ENCODE results near the gene EIF4G1.

Gene EIF4G1

DNA sequence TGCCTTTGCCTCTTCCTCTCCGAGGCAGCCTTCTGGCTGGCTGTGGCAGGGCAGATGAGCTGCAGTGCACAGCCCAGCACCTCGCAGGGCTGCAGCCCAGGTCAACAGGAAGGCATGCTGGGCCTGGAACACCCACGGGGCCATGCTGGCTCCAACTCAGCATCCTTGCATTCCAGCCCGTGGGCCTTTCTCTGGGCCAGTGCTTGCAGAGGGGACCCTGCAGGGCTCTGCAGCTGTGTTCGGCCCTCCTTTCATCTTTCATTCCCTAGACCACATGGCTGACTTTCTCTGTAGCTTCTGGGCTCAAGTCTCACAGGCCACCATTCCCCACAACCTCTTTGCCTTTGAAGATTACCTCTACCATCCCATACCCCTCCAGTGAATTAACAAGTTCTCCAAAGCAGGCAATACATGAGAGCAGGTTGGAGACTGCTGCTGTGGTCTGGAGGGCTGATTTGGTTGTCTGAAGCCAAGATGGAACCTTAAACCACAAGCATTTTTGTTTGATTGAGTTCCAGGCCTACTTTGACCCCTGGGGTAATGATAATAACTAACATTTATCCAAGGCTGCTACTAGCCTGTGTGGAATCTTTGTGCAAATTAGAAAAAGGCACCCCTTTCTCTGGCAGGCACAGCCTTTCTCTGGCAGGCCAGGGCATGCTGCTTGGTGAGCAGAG, 28.9 kb downstream of the EIF4G1 start:
- Histone ChIP-seq H3K36me3 (ENCODE audit: control insufficient read depth in 2 of 2, insufficient read depth in 2 of 2, low read length in 2 of 2) (peaks cover 28 to 36% of the 10 kb centered on the region in 2 donors), H3K27me3 (ENCODE audit: control insufficient read depth in 1 of 2, insufficient read depth in 2 of 2, low read length in 2 of 2) (no peaks in the 10 kb centered on the region), H3K9me3 (ENCODE audit: control insufficient read depth in 2 of 2, low read length in 2 of 2) (no peaks in the 10 kb centered on the region), H3K27ac (ENCODE audit: low read length) (no peak overlapping the region), H3K9ac (ENCODE audit: low read length in 2 of 2) (no peak overlapping the region), H3K4me3 (ENCODE audit: low read length in 2 of 2) (no peak overlapping the region), H3K4me1 (ENCODE audit: control insufficient read depth, insufficient read depth, low read length) (peaks cover 25% of the 10 kb centered on the region)

DNA sequence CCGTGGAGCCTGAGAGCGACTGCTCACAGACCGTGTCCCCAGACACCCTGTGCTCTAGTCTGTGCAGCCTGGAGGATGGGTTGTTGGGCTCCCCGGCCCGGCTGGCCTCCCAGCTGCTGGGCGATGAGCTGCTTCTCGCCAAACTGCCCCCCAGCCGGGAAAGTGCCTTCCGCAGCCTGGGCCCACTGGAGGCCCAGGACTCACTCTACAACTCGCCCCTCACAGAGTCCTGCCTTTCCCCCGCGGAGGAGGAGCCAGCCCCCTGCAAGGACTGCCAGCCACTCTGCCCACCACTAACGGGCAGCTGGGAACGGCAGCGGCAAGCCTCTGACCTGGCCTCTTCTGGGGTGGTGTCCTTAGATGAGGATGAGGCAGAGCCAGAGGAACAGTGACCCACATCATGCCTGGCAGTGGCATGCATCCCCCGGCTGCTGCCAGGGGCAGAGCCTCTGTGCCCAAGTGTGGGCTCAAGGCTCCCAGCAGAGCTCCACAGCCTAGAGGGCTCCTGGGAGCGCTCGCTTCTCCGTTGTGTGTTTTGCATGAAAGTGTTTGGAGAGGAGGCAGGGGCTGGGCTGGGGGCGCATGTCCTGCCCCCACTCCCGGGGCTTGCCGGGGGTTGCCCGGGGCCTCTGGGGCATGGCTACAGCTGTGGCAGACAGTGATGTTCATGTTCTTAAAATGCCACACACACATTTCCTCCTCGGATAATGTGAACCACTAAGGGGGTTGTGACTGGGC, 30.3 kb downstream of the EIF4G1 start:
- Histone ChIP-seq H3K4me1 (ENCODE audit: control insufficient read depth, insufficient read depth, low read length) (peaks cover 16% of the 10 kb centered on the region), H3K9ac (ENCODE audit: low read length in 2 of 2) (no peak overlapping the region), H3K27ac (ENCODE audit: low read length) (no peak overlapping the region), H3K9me3 (ENCODE audit: control insufficient read depth in 2 of 2, low read length in 2 of 2) (no peaks in the 10 kb centered on the region), H3K36me3 (ENCODE audit: control insufficient read depth in 2 of 2, insufficient read depth in 2 of 2, low read length in 2 of 2) (peaks cover 28 to 36% of the 10 kb centered on the region in 2 donors), H3K27me3 (ENCODE audit: control insufficient read depth in 1 of 2, insufficient read depth in 2 of 2, low read length in 2 of 2) (no peaks in the 10 kb centered on the region), H3K4me3 (ENCODE audit: low read length in 2 of 2) (no peak overlapping the region)

DNA sequence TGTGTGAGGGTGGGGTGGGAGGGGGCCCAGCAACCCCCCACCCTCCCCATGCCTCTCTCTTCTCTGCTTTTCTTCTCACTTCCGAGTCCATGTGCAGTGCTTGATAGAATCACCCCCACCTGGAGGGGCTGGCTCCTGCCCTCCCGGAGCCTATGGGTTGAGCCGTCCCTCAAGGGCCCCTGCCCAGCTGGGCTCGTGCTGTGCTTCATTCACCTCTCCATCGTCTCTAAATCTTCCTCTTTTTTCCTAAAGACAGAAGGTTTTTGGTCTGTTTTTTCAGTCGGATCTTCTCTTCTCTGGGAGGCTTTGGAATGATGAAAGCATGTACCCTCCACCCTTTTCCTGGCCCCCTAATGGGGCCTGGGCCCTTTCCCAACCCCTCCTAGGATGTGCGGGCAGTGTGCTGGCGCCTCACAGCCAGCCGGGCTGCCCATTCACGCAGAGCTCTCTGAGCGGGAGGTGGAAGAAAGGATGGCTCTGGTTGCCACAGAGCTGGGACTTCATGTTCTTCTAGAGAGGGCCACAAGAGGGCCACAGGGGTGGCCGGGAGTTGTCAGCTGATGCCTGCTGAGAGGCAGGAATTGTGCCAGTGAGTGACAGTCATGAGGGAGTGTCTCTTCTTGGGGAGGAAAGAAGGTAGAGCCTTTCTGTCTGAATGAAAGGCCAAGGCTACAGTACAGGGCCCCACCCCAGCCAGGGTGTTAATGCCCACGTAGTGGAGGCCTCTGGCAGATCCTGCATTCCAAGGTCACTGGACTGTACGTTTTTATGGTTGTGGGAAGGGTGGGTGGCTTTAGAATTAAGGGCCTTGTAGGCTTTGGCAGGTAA, 31.1 kb downstream of the EIF4G1 start:
- Histone ChIP-seq H3K4me1 (ENCODE audit: control insufficient read depth, insufficient read depth, low read length) (peaks cover 16% of the 10 kb centered on the region), H3K27ac (ENCODE audit: low read length) (no peak overlapping the region), H3K9ac (ENCODE audit: low read length in 2 of 2) (no peak overlapping the region)

DNA sequence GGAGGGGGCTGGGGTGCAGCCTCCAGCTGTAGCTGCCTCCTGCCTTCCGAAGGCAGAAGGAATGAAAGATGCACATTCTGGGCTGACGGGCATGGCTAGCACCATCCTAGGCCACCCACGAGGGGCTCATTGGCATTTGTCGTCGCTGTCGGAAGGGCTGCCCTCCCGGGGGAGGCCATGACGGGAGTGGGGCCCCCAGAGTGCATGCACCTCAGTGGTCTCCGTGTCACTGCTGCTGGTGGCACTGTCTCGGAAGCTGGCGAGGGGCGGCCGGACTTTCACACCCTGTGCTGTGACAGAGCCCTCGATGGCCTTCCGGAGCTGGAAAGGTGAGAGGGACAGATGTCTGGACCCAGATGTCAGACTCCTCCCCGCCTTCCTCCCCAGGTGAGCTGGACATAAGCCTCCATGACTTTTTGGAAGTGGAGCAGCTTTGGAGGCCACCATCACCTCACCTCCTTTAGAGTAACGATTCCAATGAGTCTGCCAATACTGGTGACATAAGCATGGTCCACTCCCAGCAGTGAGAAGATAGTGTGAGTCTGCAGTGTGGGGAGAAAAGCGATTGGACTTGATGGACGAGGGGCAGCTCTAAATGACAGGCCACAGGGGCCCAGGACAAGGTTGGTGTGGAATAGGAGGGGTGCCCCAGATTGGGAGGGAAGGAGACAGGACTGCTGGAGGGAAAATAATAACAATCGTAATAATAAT, 32.2 kb downstream of the EIF4G1 start:
- no peaks in the 10 kb centered on the region for H3K9me3 ChIP-seq (ENCODE audit: control insufficient read depth in 2 of 2, low read length in 2 of 2)
- H3K4me1 ChIP-seq (ENCODE audit: control insufficient read depth, insufficient read depth, low read length), result peaks cover 9% of the 10 kb centered on the region
- H3K4me3 ChIP-seq (ENCODE audit: low read length in 2 of 2), result no peak overlapping the region
- H3K27me3 ChIP-seq (ENCODE audit: control insufficient read depth in 1 of 2, insufficient read depth in 2 of 2, low read length in 2 of 2), result no peaks in the 10 kb centered on the region
- no peak overlapping the region for H3K27ac ChIP-seq (ENCODE audit: low read length)
- H3K36me3 ChIP-seq (ENCODE audit: control insufficient read depth in 2 of 2, insufficient read depth in 2 of 2, low read length in 2 of 2), result peaks cover 22 to 28% of the 10 kb centered on the region in 2 donors
- H3K9ac ChIP-seq (ENCODE audit: low read length in 2 of 2), result no peak overlapping the region

More for the DNA sequence above, 31.1 kb downstream of the EIF4G1 start:
- Histone ChIP-seq H3K4me3 (ENCODE audit: low read length in 2 of 2) (no peak overlapping the region), H3K27me3 (ENCODE audit: control insufficient read depth in 1 of 2, insufficient read depth in 2 of 2, low read length in 2 of 2) (no peaks in the 10 kb centered on the region), H3K36me3 (ENCODE audit: control insufficient read depth in 2 of 2, insufficient read depth in 2 of 2, low read length in 2 of 2) (peaks cover 28 to 35% of the 10 kb centered on the region in 2 donors), H3K9me3 (ENCODE audit: control insufficient read depth in 2 of 2, low read length in 2 of 2) (no peaks in the 10 kb centered on the region)

DNA sequence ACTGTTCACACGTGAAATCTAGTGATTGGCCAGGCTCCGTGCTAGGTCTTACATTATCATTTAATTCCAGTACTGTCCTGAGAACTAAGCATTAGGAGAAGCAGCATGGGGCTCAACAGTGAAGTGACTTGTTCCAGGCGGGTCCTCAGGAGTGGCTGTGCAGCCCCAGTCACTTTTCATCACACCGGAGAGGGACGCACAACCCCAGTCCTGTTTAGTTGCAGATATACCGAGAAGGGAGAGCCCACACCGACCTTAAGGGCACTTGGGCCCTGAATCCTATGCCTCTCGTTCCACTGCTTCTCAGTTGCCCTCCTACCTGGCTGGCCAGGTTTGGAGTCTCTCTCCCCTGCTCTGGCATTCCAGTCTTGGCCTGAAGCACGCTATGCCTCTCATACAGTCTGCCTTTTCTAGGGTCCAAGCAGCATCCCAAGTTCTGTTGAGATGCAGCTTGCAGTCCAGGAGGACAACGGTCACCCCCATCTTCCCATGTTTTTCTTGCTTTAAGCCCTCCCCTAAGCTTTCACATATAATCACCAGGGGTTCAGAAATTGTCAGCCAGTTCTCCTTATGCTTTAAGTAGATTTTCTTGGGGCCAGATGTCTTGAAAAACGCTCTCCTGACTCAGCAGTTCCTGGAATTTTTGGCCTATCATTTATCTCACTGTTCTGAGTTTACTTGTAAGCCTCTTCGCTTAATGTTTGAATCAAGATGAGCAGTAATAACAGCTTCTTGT, 33.1 kb downstream of the EIF4G1 start:
- Histone ChIP-seq H3K36me3 (ENCODE audit: control insufficient read depth in 2 of 2, insufficient read depth in 2 of 2, low read length in 2 of 2) (peaks cover 19 to 21% of the 10 kb centered on the region in 2 donors), H3K27ac (ENCODE audit: low read length) (no peak overlapping the region), H3K4me1 (ENCODE audit: control insufficient read depth, insufficient read depth, low read length) (peaks cover 11% of the 10 kb centered on the region), H3K9me3 (ENCODE audit: control insufficient read depth in 2 of 2, low read length in 2 of 2) (no peaks in the 10 kb centered on the region), H3K9ac (ENCODE audit: low read length in 2 of 2) (no peak overlapping the region), H3K4me3 (ENCODE audit: low read length in 2 of 2) (no peak overlapping the region), H3K27me3 (ENCODE audit: control insufficient read depth in 1 of 2, insufficient read depth in 2 of 2, low read length in 2 of 2) (no peaks in the 10 kb centered on the region)

DNA sequence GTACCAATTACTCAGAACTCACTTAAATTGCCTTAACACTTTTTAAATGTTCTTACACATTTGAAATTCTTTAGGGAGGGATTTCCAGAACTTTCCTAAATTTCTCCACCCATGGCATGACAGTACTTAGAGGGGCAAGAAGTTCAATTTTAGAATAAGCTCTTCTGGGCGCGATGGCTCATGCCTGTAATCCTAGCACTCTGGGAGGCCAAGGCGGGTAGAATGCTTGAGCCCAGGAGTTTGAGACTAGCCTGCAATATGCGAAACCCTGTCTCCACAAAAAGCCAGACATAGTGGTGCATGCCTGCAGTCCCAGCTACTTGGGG, 33.6 kb downstream of the EIF4G1 start:
- Histone ChIP-seq H3K4me3 (ENCODE audit: low read length in 2 of 2) (no peak overlapping the region), H3K9ac (ENCODE audit: low read length in 2 of 2) (no peak overlapping the region), H3K4me1 (ENCODE audit: control insufficient read depth, insufficient read depth, low read length) (peaks cover 11% of the 10 kb centered on the region), H3K27ac (ENCODE audit: low read length) (no peak overlapping the region), H3K9me3 (ENCODE audit: control insufficient read depth in 2 of 2, low read length in 2 of 2) (no peaks in the 10 kb centered on the region), H3K36me3 (ENCODE audit: control insufficient read depth in 2 of 2, insufficient read depth in 2 of 2, low read length in 2 of 2) (peaks cover 13 to 16% of the 10 kb centered on the region in 2 donors), H3K27me3 (ENCODE audit: control insufficient read depth in 1 of 2, insufficient read depth in 2 of 2, low read length in 2 of 2) (no peaks in the 10 kb centered on the region)

DNA sequence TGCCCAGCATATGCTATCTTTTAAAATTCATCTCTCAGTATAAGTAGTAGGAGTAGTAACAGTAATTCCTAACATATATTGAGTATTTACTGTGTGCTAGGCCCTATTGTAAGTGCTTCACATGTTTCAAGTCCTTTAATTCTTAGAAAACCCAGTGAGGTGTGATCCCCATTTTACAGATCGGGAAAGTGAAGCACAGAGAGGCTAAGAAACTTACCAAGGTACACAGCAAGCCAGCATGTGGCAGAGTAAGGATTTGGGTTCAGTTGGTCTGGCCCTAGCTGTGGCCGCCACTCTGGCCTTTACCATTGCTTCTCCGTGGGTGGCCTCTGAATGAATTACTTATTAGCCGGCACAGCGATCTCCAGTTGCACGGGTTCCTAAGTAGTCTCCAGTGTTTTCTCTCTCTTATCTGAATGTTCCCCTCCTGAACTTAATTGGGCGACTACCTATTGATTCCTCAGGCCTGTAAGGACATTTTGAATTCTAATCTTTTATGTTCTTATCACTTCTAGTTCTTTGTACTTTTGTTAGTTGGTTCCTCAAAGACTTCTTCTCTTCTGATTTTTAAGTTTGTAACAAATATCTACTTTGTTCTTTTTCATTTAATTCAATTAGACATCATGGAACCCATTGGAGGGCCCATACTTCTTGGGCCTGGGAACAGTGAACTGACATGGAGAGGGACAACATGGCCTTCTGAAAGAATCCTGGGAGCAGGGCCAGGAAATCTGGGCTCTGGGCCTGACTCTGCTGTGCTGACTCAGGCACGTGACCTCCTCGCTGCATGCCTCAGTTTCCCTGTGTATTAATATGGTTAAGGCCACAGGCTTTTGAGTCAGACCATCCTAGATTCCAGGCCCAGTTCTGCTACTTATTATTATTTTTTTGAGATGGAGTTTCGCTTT, 35.4 kb downstream of the EIF4G1 start:
- no peak overlapping the region for H3K4me3 ChIP-seq (ENCODE audit: low read length in 2 of 2)
- no peaks in the 10 kb centered on the region for H3K27me3 ChIP-seq (ENCODE audit: control insufficient read depth in 1 of 2, insufficient read depth in 2 of 2, low read length in 2 of 2)
- H3K9ac ChIP-seq (ENCODE audit: low read length in 2 of 2), result no peak overlapping the region
- peaks cover 9% of the 10 kb centered on the region for H3K4me1 ChIP-seq (ENCODE audit: control insufficient read depth, insufficient read depth, low read length)
- no peaks in the 10 kb centered on the region for H3K9me3 ChIP-seq (ENCODE audit: control insufficient read depth in 2 of 2, low read length in 2 of 2)
- peaks cover under 1% of the 10 kb centered on the region in 2 donors for H3K36me3 ChIP-seq (ENCODE audit: control insufficient read depth in 2 of 2, insufficient read depth in 2 of 2, low read length in 2 of 2)
- H3K27ac ChIP-seq (ENCODE audit: low read length), result no peak overlapping the region

DNA sequence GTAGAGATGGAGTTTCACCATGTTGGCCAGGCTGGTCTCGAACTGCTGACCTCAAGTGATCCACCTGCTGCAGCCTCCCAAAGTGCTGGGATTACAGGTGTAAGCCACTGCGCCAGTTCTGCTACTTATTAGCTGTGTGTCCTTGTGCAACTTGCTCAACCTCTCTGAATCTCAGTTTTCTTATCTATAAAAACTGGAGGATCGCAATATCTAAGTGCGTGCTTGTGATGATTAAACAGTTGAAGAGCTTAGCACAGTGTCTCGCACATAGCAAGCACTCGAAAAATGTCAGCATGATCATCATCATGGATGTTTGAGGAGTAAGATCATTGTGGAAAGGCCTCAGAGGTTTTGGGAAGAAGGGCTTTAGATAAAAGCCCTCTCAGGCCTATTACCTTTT, 36.2 kb downstream of the EIF4G1 start:
- Histone ChIP-seq H3K9ac (ENCODE audit: low read length in 2 of 2) (no peak overlapping the region), H3K27ac (ENCODE audit: low read length) (no peak overlapping the region), H3K4me1 (ENCODE audit: control insufficient read depth, insufficient read depth, low read length) (peaks cover 9% of the 10 kb centered on the region), H3K9me3 (ENCODE audit: control insufficient read depth in 2 of 2, low read length in 2 of 2) (no peaks in the 10 kb centered on the region), H3K27me3 (ENCODE audit: control insufficient read depth in 1 of 2, insufficient read depth in 2 of 2, low read length in 2 of 2) (no peaks in the 10 kb centered on the region), H3K4me3 (ENCODE audit: low read length in 2 of 2) (no peak overlapping the region), H3K36me3 (ENCODE audit: control insufficient read depth in 2 of 2, insufficient read depth in 2 of 2, low read length in 2 of 2) (peaks cover 3 to 6% of the 10 kb centered on the region in 2 donors)

DNA sequence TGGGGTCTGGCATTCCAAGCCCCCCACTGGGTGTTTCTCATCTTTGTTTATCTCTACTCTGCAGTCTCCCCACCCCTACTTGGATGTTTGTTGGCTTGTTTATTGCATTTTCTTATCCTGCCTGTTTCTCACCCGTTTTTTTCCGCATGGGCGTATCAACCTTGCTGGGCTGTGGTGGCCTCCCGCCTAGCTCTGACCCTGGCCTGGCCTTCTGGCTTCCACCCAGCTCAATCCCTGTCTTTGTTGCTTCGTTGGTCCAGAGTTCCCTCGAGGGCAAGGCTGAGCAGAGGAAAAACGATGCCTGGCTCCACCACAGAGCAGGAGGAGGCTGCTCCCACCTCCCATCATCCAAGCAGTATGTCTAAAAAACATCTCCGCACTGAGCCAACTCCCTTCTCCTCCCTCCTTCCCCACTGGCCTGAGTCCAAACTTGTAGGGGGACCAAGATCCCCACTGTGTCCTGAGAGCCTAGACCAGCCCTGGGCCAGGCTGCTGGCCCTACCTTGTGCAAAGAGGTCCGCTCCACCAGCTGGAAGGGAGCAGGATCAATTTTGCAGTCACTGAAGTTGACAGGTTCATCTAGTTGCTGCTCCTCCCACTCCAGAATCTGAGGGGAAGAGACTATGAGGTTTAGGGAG, 37.2 kb downstream of the EIF4G1 start:
- Histone ChIP-seq H3K4me1 (ENCODE audit: control insufficient read depth, insufficient read depth, low read length) (peaks cover 6% of the 10 kb centered on the region), H3K36me3 (ENCODE audit: control insufficient read depth in 2 of 2, insufficient read depth in 2 of 2, low read length in 2 of 2) (peaks cover 5 to 7% of the 10 kb centered on the region in 2 donors), H3K27me3 (ENCODE audit: control insufficient read depth in 1 of 2, insufficient read depth in 2 of 2, low read length in 2 of 2) (no peaks in the 10 kb centered on the region), H3K4me3 (ENCODE audit: low read length in 2 of 2) (no peak overlapping the region), H3K9me3 (ENCODE audit: control insufficient read depth in 2 of 2, low read length in 2 of 2) (no peaks in the 10 kb centered on the region), H3K27ac (ENCODE audit: low read length) (no peak overlapping the region), H3K9ac (ENCODE audit: low read length in 2 of 2) (no peak overlapping the region)

All from stomach smooth muscle (tissue), 2 donors.